PFSK-1 (cell line): ENCODE results near the gene AIG1.

Experiments used
- FOXP2 ChIP-seq: optimal IDR thresholded peaks from 2 replicates; pipeline ENCODE3; 2011; ENCODE audit warnings: borderline replicate concordance, control low read depth, inconsistent platforms; ENCODE audit not compliant: insufficient read depth; ENCODE audit errors: extremely low read length, extremely low read depth
- POLR2AphosphoS5 ChIP-seq: IDR thresholded peaks from 2 replicates; pipeline ENCODE4 v1.6.1; 2012; ENCODE audit warnings: low read depth, mild to moderate bottlenecking, control low read depth, low read length, moderate library complexity
- SIN3A ChIP-seq: IDR thresholded peaks from 2 replicates; pipeline ENCODE4 v1.6.1; 2012; ENCODE audit warnings: mild to moderate bottlenecking, low read length, moderate library complexity, borderline replicate concordance; ENCODE audit not compliant: insufficient read depth
- TAF1 ChIP-seq: IDR thresholded peaks from 2 replicates; pipeline ENCODE4 v1.6.1; 2012; ENCODE audit warnings: low read length, control low read depth, borderline replicate concordance; ENCODE audit not compliant: insufficient read depth
- TF ChIP-seq, protein P1 (sequence below), 2 experiments: IDR thresholded peaks; 2 replicates each; pipeline versions ENCODE4 v1.6.1 to v1.8.0; 2011 to 2012; ENCODE audit warnings: low read depth in 2 of 2, low read length in 2 of 2, control low read depth in 1 of 2, inconsistent platforms in 1 of 2, mild to moderate bottlenecking in 1 of 2, moderate library complexity in 1 of 2; ENCODE audit not compliant: insufficient read depth in 1 of 2

AIG1 gene

DNA sequence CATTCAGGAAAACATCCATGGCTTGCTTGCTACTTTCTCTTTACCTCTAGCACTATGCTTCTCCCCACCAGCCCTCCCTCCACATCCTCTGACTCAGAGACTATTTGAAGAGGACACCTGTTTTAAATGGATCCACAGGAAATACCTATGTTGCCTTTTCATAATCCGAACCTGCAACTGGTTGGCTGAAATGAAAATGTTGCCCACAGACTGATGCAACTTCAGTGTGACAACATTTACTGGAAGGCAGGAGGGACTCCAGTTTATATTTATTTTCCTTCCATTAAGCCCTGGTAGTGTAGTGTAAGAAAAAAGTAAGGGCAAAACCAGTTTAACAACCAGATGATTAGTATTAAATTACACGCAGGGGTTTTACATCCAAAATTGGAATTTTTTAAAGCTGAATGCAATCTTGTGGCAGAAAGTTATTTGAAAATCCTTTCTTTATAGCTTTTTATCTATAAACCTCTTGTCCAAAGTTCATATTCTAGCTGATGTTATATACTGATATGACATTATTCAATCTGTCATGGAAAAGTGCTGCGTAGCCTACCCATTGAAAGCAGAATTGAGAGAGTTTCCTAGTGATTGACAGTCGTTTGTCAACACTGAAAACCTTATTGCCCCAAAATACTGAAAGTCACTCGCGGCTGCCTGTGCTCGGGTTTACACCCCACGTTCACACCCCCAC lies 881 bp upstream of the AIG1 start:
- TF ChIP-seq TAF1 (no peak), SIN3A (no peak)
- TF ChIP-seq, protein P1, sequence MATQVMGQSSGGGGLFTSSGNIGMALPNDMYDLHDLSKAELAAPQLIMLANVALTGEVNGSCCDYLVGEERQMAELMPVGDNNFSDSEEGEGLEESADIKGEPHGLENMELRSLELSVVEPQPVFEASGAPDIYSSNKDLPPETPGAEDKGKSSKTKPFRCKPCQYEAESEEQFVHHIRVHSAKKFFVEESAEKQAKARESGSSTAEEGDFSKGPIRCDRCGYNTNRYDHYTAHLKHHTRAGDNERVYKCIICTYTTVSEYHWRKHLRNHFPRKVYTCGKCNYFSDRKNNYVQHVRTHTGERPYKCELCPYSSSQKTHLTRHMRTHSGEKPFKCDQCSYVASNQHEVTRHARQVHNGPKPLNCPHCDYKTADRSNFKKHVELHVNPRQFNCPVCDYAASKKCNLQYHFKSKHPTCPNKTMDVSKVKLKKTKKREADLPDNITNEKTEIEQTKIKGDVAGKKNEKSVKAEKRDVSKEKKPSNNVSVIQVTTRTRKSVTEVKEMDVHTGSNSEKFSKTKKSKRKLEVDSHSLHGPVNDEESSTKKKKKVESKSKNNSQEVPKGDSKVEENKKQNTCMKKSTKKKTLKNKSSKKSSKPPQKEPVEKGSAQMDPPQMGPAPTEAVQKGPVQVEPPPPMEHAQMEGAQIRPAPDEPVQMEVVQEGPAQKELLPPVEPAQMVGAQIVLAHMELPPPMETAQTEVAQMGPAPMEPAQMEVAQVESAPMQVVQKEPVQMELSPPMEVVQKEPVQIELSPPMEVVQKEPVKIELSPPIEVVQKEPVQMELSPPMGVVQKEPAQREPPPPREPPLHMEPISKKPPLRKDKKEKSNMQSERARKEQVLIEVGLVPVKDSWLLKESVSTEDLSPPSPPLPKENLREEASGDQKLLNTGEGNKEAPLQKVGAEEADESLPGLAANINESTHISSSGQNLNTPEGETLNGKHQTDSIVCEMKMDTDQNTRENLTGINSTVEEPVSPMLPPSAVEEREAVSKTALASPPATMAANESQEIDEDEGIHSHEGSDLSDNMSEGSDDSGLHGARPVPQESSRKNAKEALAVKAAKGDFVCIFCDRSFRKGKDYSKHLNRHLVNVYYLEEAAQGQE (IDR thresholded peaks at IDR 0.05; ENCODE audit: insufficient read depth in 1 of 2, low read depth in 2 of 2, low read length in 2 of 2) = no peak

DNA sequence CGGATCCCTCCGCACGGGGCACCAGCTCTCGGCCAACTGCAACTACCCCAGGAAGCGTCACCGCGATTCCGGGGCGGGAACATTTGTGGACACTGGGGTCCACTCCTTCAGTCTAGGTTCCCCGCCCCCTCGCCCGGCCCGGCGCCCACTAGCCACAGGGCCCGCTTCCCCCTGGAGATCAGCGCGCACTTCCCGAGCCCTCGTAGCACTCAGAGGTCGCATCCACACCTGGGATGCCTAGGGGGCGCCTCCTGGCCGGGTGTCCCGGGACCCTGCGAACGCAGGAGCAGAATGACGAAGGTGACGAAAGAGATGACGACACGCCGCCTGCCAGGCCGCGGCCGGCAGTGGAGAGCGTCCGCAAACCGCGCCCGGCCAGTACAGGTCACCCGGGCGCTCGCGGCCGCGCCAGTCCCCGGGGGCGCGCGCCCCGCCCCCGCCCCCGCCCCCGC lies 309 bp upstream of the AIG1 start:
- peak; percentile 23 for TF ChIP-seq FOXP2
- TF ChIP-seq, protein P1 (IDR thresholded peaks at IDR 0.05; ENCODE audit: insufficient read depth in 1 of 2, low read depth in 2 of 2, low read length in 2 of 2) = no peak
- TF ChIP-seq POLR2AphosphoS5 = no peak

DNA sequence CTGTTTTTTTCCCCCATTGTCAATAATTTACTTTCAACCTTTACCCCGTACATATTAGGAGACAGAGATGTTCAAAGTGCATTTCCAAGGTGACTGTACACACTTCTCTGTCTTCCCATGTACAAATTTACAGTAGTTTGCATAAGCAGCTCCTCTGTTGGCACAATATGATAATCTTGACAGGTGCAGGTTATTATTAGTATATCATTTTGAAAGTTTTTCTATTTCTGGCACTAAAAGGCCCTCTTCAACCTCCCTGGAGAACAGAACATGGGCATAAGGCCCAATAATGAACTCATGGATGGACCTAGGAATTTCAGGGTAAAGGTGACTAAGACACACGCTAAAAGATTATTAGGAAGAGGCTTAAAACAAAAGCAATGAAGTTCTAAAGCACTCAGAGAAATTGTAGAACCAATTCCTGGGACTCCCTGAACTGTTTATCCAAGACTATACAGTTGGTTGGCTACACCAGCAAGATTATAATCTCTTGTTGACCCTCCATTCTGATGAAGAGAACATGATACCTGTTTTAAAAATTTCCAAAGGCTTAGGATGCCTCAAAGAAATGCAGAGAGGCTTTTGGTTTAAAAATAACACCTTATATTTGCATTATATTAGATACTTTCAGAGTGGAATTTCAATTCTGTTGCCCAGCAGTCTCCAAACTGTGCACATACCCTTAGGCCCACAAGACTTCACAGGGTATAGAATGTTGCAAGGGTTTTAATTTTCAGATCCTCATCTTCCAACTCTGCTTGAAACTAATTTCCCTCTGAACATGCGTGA lies 1.1 kb downstream of the AIG1 start:
- TF ChIP-seq SIN3A = no peak
- TF ChIP-seq, protein P1 (IDR thresholded peaks at IDR 0.05; ENCODE audit: insufficient read depth in 1 of 2, low read depth in 2 of 2, low read length in 2 of 2) = no peak
- no peak for TF ChIP-seq TAF1
- TF ChIP-seq POLR2AphosphoS5 = no peak
- TF ChIP-seq FOXP2 = no peak

DNA sequence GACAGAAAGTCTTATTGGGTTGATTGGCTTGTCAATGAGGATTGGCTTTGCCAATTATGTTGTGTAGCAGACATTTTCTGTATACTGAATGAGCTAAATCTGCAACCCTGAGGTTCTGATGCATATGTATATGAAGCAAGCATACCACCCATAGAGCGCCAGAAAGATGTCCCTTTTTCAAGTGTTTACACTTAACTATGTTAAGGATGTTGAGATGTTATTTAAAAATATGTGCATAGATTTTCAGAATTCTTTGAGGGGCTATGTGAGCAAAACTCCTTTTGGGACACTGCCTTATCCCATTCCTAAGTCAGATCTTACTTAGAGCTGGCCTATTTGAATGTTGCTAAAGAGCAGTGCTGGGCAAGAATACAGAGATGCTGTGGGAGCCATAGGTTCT lies 1.9 kb downstream of the AIG1 start:
- TF ChIP-seq TAF1 (no peak), SIN3A (no peak), POLR2AphosphoS5 (no peak), FOXP2 (no peak)
- TF ChIP-seq, protein P1 (IDR thresholded peaks at IDR 0.05; ENCODE audit: insufficient read depth in 1 of 2, low read depth in 2 of 2, low read length in 2 of 2) = no peak
